ENCODE results near the gene SNX22. TPM values are rescaled to one million over a fixed set of nuclear protein-coding genes. Genes with fewer than 3 reads are reported as not detected.

The SNX22 gene
- total and polyA plus RNA-seq, 7 donors: under 0.01 to 8.4 (median 0.83) TPM; not detected in 2

- TF ChIP-seq, protein P1, sequence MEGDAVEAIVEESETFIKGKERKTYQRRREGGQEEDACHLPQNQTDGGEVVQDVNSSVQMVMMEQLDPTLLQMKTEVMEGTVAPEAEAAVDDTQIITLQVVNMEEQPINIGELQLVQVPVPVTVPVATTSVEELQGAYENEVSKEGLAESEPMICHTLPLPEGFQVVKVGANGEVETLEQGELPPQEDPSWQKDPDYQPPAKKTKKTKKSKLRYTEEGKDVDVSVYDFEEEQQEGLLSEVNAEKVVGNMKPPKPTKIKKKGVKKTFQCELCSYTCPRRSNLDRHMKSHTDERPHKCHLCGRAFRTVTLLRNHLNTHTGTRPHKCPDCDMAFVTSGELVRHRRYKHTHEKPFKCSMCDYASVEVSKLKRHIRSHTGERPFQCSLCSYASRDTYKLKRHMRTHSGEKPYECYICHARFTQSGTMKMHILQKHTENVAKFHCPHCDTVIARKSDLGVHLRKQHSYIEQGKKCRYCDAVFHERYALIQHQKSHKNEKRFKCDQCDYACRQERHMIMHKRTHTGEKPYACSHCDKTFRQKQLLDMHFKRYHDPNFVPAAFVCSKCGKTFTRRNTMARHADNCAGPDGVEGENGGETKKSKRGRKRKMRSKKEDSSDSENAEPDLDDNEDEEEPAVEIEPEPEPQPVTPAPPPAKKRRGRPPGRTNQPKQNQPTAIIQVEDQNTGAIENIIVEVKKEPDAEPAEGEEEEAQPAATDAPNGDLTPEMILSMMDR (IDR thresholded peaks at IDR 0.05): no peak
- no peak for TF ChIP-seq EP300 (IDR thresholded peaks at IDR 0.05)
- no peak for TF ChIP-seq POLR2AphosphoS5 (IDR thresholded peaks at IDR 0.05)
- TF ChIP-seq POLR2A (IDR thresholded peaks at IDR 0.05): no peak
- Histone ChIP-seq H3K27ac (no peak overlapping the region), H3K4me3 (no peak overlapping the region), H3K27me3 (peaks cover 13 to 19% (median 14%) of the 10 kb centered on the region in 3 donors), H3K9me3 (no peaks in the 10 kb centered on the region), H3K4me1 (peaks cover 0 to 12% (median 11%) of the 10 kb centered on the region in 4 donors), H3K36me3 (peaks cover 0 to 32% (median 7%) of the 10 kb centered on the region in 4 donors)
- WGBS, 2 donors: 89 to 93% methylated on average over 26 of the region's 26 CpGs
- peak; percentile 50 for DNase-seq
- intact Hi-C loops (cut with DNase I): no loop called here
These were observed 4.4 kb upstream of the SNX22 start for GRCh38 chr15:64146885-64147681.

DNA sequence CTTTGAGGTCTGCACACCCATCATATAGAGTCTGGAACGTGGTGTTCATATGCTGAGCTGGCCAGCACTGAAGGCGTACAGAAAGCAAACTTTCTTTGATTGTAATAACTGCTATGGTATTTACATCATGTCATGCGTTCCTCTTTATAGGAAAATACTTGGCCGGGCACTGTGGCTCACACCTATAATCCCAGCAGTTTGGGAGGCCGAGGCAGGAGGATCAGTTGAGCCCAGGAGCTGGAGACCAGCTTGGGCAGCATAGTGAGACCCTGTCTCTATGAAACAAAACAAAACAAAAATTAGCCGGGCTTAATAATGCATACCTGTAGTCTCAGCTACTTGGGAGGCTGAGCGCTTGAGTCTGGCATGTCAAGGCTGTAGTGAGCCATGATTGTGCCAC is 3.4 kb upstream of the SNX22 start:
- no peak for TF ChIP-seq POLR2AphosphoS5 (IDR thresholded peaks at IDR 0.05)
- TF ChIP-seq EP300 (IDR thresholded peaks at IDR 0.05): no peak
- TF ChIP-seq, protein P1 (IDR thresholded peaks at IDR 0.05): no peak
- no peak for TF ChIP-seq POLR2A (IDR thresholded peaks at IDR 0.05)
- Histone ChIP-seq H3K4me1 (peaks cover 0 to 23% (median 22%) of the 10 kb centered on the region in 4 donors), H3K4me3 (no peak overlapping the region), H3K27me3 (peaks cover 23 to 30% (median 25%) of the 10 kb centered on the region in 3 donors), H3K9me3 (no peaks in the 10 kb centered on the region), H3K36me3 (peaks cover 0 to 26% (median 3%) of the 10 kb centered on the region in 4 donors), H3K27ac (no peak overlapping the region)
- intact Hi-C loops (cut with DNase I): no loop called here
- WGBS, 2 donors: 67 to 91% methylated on average over 7 of the region's 7 CpGs
- no peak for DNase-seq

DNA sequence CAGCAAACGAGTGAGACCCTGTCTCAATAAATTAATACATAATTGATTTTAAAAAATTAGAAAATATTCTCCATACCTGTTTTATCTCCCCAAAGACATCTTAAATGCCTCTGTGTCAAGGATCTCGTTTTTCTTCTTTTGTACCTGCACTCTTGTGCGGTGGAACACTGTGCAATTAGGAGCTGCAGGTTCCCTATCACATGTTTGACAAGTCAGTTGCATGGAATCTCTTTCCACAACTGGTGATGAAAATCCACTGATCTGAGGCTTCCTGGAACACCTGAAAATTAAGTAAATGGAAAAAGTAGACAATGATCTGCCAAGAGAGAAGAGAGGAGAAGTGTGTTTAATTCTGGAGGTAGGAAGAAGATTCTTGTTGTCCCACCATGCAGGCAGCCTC is 3.0 kb upstream of the SNX22 start:
- Histone ChIP-seq H3K4me3 (no peak overlapping the region), H3K27ac (no peak overlapping the region), H3K9me3 (no peaks in the 10 kb centered on the region), H3K27me3 (peaks cover 24 to 33% (median 27%) of the 10 kb centered on the region in 3 donors), H3K36me3 (peaks cover 0 to 22% (median 3%) of the 10 kb centered on the region in 4 donors), H3K4me1 (peaks cover 0 to 27% (median 26%) of the 10 kb centered on the region in 4 donors)
- 79 to 85% methylated on average over 3 of the region's 3 CpGs for WGBS, 2 donors
- intact Hi-C loops (cut with DNase I): no loop called here
- TF ChIP-seq POLR2A (IDR thresholded peaks at IDR 0.05) (no peak), POLR2AphosphoS5 (IDR thresholded peaks at IDR 0.05) (no peak), EP300 (IDR thresholded peaks at IDR 0.05) (no peak)
- TF ChIP-seq, protein P1 (IDR thresholded peaks at IDR 0.05): no peak
- no peak for DNase-seq

- peaks cover 0 to 34% (median 29%) of the 10 kb centered on the region in 4 donors for H3K4me1 ChIP-seq
These were observed 2.1 kb upstream of the SNX22 start for GRCh38 chr15:64149424-64149823.

More at GRCh38 chr15:64149424-64149823, 2.1 kb upstream of the SNX22 start:
- H3K27me3 ChIP-seq: peaks cover 24 to 33% (median 27%) of the 10 kb centered on the region in 3 donors
- H3K4me3 ChIP-seq: no peak overlapping the region
- H3K9me3 ChIP-seq: no peaks in the 10 kb centered on the region
- no peak for DNase-seq
- TF ChIP-seq, protein P1 (IDR thresholded peaks at IDR 0.05): no peak
- no peak for TF ChIP-seq POLR2A (IDR thresholded peaks at IDR 0.05)
- no peak for TF ChIP-seq EP300 (IDR thresholded peaks at IDR 0.05)
- no peak for TF ChIP-seq POLR2AphosphoS5 (IDR thresholded peaks at IDR 0.05)
- intact Hi-C loops (cut with DNase I): no loop called here
- peaks cover 0 to 16% (median 2%) of the 10 kb centered on the region in 4 donors for H3K36me3 ChIP-seq
- H3K27ac ChIP-seq: no peak overlapping the region
